ENCODE results near the gene XRCC6.
"Not testable (repeated sequence)": the region's sequence is repeated elsewhere in the genome, so short reads cannot be mapped to it uniquely, and the experiment has no call there.

Gene XRCC6

DNA sequence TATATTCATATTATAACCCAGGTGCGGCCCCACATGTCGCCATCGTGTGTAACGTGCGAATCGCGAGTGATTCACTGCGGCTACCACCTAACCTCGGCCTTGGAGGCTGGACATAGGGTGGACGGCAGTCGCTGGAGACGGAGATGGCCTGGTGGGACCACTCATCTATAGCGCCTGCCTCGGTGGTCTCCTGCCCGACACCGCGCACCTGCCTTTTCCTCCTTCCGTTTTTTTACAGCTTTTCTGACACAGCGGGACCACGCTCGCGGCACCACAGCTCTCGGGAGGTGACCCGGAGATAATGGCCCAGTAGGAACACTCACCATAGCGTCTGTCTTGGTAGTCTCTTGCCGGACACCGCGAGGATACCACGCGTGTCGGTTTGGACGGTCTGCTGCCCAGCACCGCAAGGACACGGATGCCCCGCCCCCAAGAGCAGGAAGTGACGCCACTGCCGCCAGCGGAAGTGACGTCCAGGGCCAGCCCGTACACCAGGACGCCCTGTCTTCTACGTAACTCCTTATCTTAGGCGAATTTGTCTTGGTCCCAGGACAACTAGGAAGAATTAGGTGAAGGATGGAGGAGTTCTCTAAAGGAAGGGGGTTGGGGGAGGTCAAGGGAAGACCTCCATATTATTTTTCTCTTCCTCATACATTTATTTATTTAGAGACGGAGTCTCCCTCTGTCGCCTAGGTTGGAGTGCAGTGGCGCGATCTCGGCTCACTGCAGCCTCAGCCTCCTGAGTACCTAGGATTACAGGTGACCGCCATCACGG, 61.1 kb downstream of the XRCC6 start:
- Histone ChIP-seq H3K27ac (ENCODE audit: insufficient read depth, low read depth, low read length, poor library complexity, severe bottlenecking) (peak overlapping the region; percentile 42), H3K36me3 (ENCODE audit: control insufficient read depth, insufficient read depth, low read length) (peaks cover 7% of the 10 kb centered on the region)
- WGBS, 2 experiments, result 52% methylated on average over 50 of the region's 50 CpGs

DNA sequence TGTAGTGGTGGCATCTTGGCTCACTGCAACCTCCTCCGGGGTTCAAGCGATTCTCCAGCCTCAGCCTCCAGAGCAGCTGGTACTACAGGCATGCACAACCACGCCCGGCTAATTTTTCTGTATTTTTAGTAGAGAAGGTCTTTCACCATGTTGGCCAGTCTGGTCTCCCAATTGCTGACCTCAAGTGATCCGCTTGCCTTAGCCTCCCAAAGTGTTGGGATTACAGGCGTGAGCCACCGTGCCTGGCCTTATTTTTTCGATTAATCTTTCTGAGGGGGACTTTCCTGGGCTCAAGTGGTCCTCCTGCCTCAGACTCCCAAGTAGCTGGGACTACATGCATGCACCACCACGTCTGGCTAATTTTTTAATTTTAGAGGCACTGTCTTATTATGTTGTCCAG, 62.0 kb downstream of the XRCC6 start:
- no peak overlapping the region for H3K27ac ChIP-seq (ENCODE audit: insufficient read depth, low read depth, low read length, poor library complexity, severe bottlenecking)
- peak overlapping the region; percentile 51 for H3K4me3 ChIP-seq (ENCODE audit: insufficient read depth, low read depth, low read length)
- peaks cover 6% of the 10 kb centered on the region for H3K4me1 ChIP-seq (ENCODE audit: control insufficient read depth, insufficient read depth, low read length)
- H3K36me3 ChIP-seq (ENCODE audit: control insufficient read depth, insufficient read depth, low read length), result peaks cover 7% of the 10 kb centered on the region
- H3K27me3 ChIP-seq (ENCODE audit: control insufficient read depth, insufficient read depth, low read length, poor library complexity, severe bottlenecking), result no peaks in the 10 kb centered on the region
- 91 to 93% methylated on average over 9 of the region's 9 CpGs for WGBS, 2 experiments
- H3K9me3 ChIP-seq (ENCODE audit: control insufficient read depth, low read length), result no peaks in the 10 kb centered on the region

More for the DNA sequence above, 61.1 kb downstream of the XRCC6 start:
- Histone ChIP-seq H3K9me3 (ENCODE audit: control insufficient read depth, low read length) (no peaks in the 10 kb centered on the region), H3K27me3 (ENCODE audit: control insufficient read depth, insufficient read depth, low read length, poor library complexity, severe bottlenecking) (no peaks in the 10 kb centered on the region), H3K4me3 (ENCODE audit: insufficient read depth, low read depth, low read length) (peak overlapping the region; percentile 51), H3K4me1 (ENCODE audit: control insufficient read depth, insufficient read depth, low read length) (no peaks in the 10 kb centered on the region)

DNA sequence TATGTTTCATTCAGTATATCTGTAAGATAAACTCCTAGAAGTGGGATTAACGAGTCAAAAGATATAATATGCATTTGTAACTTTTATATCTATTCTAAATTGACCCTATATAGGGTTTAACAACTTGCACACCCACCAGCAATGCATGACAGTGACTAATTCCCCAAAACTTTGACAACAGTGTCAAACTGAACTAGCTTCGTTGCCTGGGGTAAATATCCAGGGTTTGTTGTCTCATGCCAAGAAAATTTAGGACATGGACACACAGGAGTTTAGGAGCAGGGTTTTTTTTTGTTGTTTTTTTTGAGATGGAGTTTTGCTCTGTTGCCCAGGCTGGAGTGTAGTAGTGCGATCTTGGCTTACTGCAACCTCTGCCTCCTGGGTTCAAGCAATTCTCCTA, 62.5 kb downstream of the XRCC6 start:
- Histone ChIP-seq H3K9me3 (ENCODE audit: control insufficient read depth, low read length) (no peaks in the 10 kb centered on the region), H3K36me3 (ENCODE audit: control insufficient read depth, insufficient read depth, low read length) (peaks cover 7% of the 10 kb centered on the region), H3K27ac (ENCODE audit: insufficient read depth, low read depth, low read length, poor library complexity, severe bottlenecking) (no peak overlapping the region), H3K27me3 (ENCODE audit: control insufficient read depth, insufficient read depth, low read length, poor library complexity, severe bottlenecking) (no peaks in the 10 kb centered on the region), H3K4me3 (ENCODE audit: insufficient read depth, low read depth, low read length) (no peak overlapping the region), H3K4me1 (ENCODE audit: control insufficient read depth, insufficient read depth, low read length) (peaks cover 6% of the 10 kb centered on the region)
- 96 to 97% methylated on average over 2 of the region's 3 CpGs for WGBS, 2 experiments

DNA sequence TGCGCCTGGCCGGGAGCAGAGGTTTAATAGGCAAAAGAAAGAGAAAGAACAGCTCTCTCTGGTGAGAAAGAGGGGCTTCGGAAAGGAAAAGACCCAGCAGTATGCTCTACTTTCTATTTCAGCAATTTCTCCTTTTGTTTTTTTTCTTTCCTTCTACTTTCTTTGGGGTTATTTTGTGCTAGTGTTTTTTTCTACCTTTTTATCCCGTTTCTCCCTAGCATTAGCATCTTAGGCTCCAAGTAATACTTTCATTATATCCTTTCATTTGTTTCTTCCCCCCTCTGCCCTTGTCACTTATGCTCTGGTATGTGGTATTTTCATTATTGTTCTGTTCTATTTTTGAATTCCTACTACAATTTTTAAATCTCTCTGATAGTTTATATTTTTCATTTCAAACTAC, 63.1 kb downstream of the XRCC6 start:
- H3K4me3 ChIP-seq (ENCODE audit: insufficient read depth, low read depth, low read length), result no peak overlapping the region
- H3K9me3 ChIP-seq (ENCODE audit: control insufficient read depth, low read length), result no peaks in the 10 kb centered on the region
- peaks cover 7% of the 10 kb centered on the region for H3K36me3 ChIP-seq (ENCODE audit: control insufficient read depth, insufficient read depth, low read length)
- H3K4me1 ChIP-seq (ENCODE audit: control insufficient read depth, insufficient read depth, low read length), result peaks cover 6% of the 10 kb centered on the region
- no peaks in the 10 kb centered on the region for H3K27me3 ChIP-seq (ENCODE audit: control insufficient read depth, insufficient read depth, low read length, poor library complexity, severe bottlenecking)
- 76 to 94% methylated on average over 2 to 4 of the region's 4 CpGs for WGBS, 2 experiments
- H3K27ac ChIP-seq (ENCODE audit: insufficient read depth, low read depth, low read length, poor library complexity, severe bottlenecking), result no peak overlapping the region

DNA sequence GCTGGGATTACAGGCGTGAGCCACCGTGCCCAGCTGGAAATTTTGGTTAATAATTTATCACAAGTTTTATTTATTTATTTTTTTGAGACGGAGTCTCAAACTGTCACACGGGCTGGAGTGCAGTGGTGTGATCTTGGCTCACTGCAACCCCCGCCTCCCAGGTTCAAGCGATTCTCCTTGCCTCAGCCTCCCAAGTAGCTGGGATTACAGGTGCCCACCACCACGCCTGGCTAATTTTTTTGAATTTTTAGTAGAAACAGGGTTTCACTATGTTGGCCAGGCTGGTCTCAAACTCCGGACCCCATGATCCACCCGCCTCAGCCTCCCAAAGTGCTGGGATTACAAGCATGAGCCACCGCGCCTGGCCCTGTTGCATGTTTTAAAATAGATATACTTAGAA, 65.8 kb downstream of the XRCC6 start:
- not testable (repeated sequence) for H3K27me3 ChIP-seq (ENCODE audit: control insufficient read depth, insufficient read depth, low read length, poor library complexity, severe bottlenecking); H3K27ac ChIP-seq (ENCODE audit: insufficient read depth, low read depth, low read length, poor library complexity, severe bottlenecking); H3K4me1 ChIP-seq (ENCODE audit: control insufficient read depth, insufficient read depth, low read length); H3K4me3 ChIP-seq (ENCODE audit: insufficient read depth, low read depth, low read length); H3K9me3 ChIP-seq (ENCODE audit: control insufficient read depth, low read length); H3K36me3 ChIP-seq (ENCODE audit: control insufficient read depth, insufficient read depth, low read length)
- WGBS, 2 experiments, result 94 to 96% methylated on average over 9 to 11 of the region's 11 CpGs

DNA sequence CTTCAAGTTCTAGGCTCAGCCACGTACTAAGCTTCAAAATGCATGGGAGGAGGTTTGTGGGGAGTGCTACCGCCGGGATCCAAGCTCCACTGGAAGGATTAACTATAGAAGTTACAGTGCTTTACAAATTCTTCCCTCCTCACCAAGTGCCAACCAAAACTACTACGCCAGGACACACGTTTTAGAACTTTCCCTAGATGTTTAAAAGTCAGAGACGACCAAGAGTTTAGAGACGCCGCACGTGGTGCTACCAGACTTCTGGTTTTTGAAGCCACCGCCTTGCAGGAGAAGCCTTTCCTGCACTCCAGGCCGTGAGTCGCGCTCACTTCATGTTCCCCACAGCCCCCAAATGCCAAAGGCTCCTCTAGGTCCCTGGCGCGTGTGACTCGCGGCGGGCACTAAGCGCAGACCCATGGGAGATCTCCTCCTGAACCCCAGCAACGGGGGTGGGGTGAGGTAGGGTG, 66.8 kb downstream of the XRCC6 start:
- H3K27me3 ChIP-seq (ENCODE audit: control insufficient read depth, insufficient read depth, low read length, poor library complexity, severe bottlenecking), result no peaks in the 10 kb centered on the region
- WGBS, 2 experiments, result 1 to 2% methylated on average over 18 to 20 of the region's 20 CpGs
- H3K9me3 ChIP-seq (ENCODE audit: control insufficient read depth, low read length), result no peaks in the 10 kb centered on the region
- peaks cover 6% of the 10 kb centered on the region for H3K4me1 ChIP-seq (ENCODE audit: control insufficient read depth, insufficient read depth, low read length)
- H3K4me3 ChIP-seq (ENCODE audit: insufficient read depth, low read depth, low read length), result peak overlapping the region; percentile 97
- H3K27ac ChIP-seq (ENCODE audit: insufficient read depth, low read depth, low read length, poor library complexity, severe bottlenecking), result peak overlapping the region; percentile 83
- H3K36me3 ChIP-seq (ENCODE audit: control insufficient read depth, insufficient read depth, low read length), result no peaks in the 10 kb centered on the region

DNA sequence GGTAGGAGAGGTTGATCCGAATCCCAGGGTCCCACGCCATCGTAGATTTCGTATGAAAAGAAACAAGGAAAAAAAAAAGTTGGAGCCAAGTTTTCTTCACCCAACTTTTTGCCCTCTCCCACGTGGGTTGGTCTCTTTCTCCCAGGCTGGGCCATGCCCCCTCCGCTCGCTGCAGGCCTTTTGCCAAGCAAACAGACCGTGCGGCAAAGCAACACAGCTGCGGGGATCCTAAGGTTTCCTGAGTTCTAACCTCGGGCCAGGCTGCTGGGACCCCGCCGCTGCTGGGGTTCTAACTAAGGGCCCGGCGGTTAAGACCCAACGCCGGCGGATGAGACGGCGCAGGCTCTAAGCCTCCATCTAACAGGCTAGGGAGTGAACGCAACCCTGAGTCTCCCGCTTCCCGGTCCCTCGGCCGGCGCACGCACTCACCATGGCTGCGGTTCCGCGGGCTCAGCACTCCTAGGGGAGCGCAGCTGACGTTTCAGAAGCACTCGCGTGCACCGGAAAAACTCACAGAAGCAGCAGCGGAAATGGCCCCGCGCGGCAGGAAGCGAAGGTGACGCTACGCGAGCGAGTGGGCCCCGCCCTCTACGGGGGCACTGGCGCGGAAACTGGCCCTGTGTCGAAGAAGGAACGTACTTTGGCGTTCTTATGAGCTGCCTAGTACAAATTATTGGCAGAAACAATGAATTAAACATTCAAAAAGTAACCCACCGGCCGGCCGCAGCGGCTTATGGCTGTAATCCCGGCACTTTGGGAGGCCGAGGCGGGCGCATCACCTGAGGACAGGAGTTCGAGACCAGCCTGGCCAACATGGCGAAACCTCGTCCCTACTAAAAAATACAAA, 67.5 kb downstream of the XRCC6 start, which contains the start of gene SNU13:
Gene SNU13, minus strand, starts transcription at position 503 of the 847 bp plus-strand sequence. Its CDS starts 71 bp downstream, at position 432.
- no peaks in the 10 kb centered on the region for H3K27me3 ChIP-seq (ENCODE audit: control insufficient read depth, insufficient read depth, low read length, poor library complexity, severe bottlenecking)
- no peaks in the 10 kb centered on the region for H3K9me3 ChIP-seq (ENCODE audit: control insufficient read depth, low read length)
- 3 to 4% methylated on average over 62 of the region's 62 CpGs for WGBS, 2 experiments
- H3K4me1 ChIP-seq (ENCODE audit: control insufficient read depth, insufficient read depth, low read length), result peaks cover 6% of the 10 kb centered on the region
- H3K4me3 ChIP-seq (ENCODE audit: insufficient read depth, low read depth, low read length), result peak within 1 kb of the TSS; percentile 97
- peak within 1 kb of the TSS; percentile 83 for H3K27ac ChIP-seq (ENCODE audit: insufficient read depth, low read depth, low read length, poor library complexity, severe bottlenecking)
- H3K36me3 ChIP-seq (ENCODE audit: control insufficient read depth, insufficient read depth, low read length), result no peaks in the 10 kb centered on the region

DNA sequence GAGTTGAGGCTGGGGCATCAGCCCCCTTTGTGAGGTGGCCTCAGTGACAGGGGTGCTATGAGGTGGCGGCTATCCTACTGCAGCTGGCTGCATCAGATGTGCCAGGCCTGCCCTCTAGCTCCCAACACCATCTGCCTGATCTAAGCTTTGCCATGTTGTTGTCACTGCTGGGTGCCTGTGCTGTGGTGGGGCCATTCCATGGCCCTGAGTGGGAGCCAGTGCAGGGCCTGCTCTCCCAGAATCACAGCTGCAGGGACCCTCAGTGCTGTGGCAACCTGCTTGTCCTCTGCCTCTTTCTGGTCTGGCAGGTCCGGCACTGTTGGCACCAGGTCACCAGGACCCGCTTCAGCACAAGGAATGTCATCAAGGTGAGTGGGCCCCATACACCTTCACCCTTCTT, 69.4 kb downstream of the XRCC6 start:
- Histone ChIP-seq H3K4me1 (ENCODE audit: control insufficient read depth, insufficient read depth, low read length) (peaks cover 6% of the 10 kb centered on the region), H3K36me3 (ENCODE audit: control insufficient read depth, insufficient read depth, low read length) (peaks cover 4% of the 10 kb centered on the region), H3K4me3 (ENCODE audit: insufficient read depth, low read depth, low read length) (no peak overlapping the region), H3K27ac (ENCODE audit: insufficient read depth, low read depth, low read length, poor library complexity, severe bottlenecking) (no peak overlapping the region), H3K27me3 (ENCODE audit: control insufficient read depth, insufficient read depth, low read length, poor library complexity, severe bottlenecking) (no peaks in the 10 kb centered on the region), H3K9me3 (ENCODE audit: control insufficient read depth, low read length) (no peaks in the 10 kb centered on the region)
- 92 to 97% methylated on average over 3 of the region's 3 CpGs for WGBS, 2 experiments

DNA sequence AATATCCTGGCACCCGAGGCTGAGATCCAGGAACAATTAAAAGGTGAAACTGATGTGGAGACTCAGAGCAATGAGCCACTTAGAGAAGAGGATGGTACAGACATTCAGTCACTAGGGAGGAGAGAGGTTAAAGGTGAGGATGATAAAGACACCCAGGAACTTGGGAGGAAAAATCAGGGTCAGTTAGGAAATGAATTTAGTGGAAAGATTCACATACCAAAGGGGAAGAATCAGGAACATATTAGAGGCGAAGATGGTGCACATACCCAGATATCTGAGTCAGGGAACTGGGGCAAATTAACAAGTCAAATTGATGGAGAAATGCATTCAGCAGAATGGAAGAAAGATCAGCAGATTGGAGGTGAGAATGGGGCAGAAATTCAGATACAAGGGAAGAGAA, 74.1 kb downstream of the XRCC6 start:
- no peaks in the 10 kb centered on the region for H3K27me3 ChIP-seq (ENCODE audit: control insufficient read depth, insufficient read depth, low read length, poor library complexity, severe bottlenecking)
- no peak overlapping the region for H3K4me3 ChIP-seq (ENCODE audit: insufficient read depth, low read depth, low read length)
- WGBS, 2 experiments, result 93 to 94% methylated on average over 2 of the region's 2 CpGs
- peaks cover 16% of the 10 kb centered on the region for H3K4me1 ChIP-seq (ENCODE audit: control insufficient read depth, insufficient read depth, low read length)
- no peak overlapping the region for H3K27ac ChIP-seq (ENCODE audit: insufficient read depth, low read depth, low read length, poor library complexity, severe bottlenecking)
- peaks cover 4% of the 10 kb centered on the region for H3K36me3 ChIP-seq (ENCODE audit: control insufficient read depth, insufficient read depth, low read length)
- H3K9me3 ChIP-seq (ENCODE audit: control insufficient read depth, low read length), result no peaks in the 10 kb centered on the region

DNA sequence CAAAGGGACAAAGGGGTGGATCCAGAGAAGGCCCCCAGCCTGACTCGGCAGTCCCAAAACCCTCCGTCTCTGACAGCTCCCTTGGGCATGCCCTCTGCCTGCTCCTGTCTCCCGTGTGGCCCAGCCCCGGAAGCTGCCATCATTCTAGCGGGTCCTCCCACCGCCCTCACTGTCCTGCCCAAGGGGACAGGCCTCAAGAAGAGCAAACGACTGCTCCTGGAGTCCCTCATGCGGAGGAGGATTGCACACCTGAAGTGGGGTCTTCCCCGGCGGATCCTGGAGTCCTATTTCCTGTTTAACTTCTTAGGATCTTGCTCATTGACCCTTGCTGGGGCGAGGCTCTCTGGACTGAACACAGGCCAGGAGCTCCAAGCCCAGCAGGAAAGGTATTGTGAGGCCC, 75.6 kb downstream of the XRCC6 start:
- WGBS, 2 experiments, result 86% methylated on average over 11 of the region's 11 CpGs
- no peak overlapping the region for H3K27ac ChIP-seq (ENCODE audit: insufficient read depth, low read depth, low read length, poor library complexity, severe bottlenecking)

More for the DNA sequence above, 75.6 kb downstream of the XRCC6 start:
- Histone ChIP-seq H3K4me1 (ENCODE audit: control insufficient read depth, insufficient read depth, low read length) (peaks cover 16% of the 10 kb centered on the region), H3K4me3 (ENCODE audit: insufficient read depth, low read depth, low read length) (no peak overlapping the region), H3K36me3 (ENCODE audit: control insufficient read depth, insufficient read depth, low read length) (peaks cover 4% of the 10 kb centered on the region), H3K27me3 (ENCODE audit: control insufficient read depth, insufficient read depth, low read length, poor library complexity, severe bottlenecking) (no peaks in the 10 kb centered on the region), H3K9me3 (ENCODE audit: control insufficient read depth, low read length) (no peaks in the 10 kb centered on the region)

Measured in ectodermal cell (in vitro differentiated cells).